K562 (cell line): ENCODE data around the gene TNFAIP1. TPM values are rescaled to one million over a fixed set of nuclear protein-coding genes. Genes with fewer than 3 reads are reported as not detected.
A peak's percentile ranks its signal among the peaks of the same experiment; 100 is the strongest.

Source experiments
- BRD4 ChIP-seq: fragments of 200-600 bp; sonication (generic); IDR thresholded peaks from 2 replicates; pipeline ENCODE4 v1.6.1; 2017; ENCODE audit warnings: inconsistent platforms
- EGR1 ChIP-seq: fragments of 450-650 bp; conservative IDR thresholded peaks from 2 replicates; pipeline ENCODE4 v1.6.1; 2017; ENCODE audit warnings: mild to moderate bottlenecking
- MCM2 ChIP-seq: fragments of 450-650 bp; IDR thresholded peaks from 2 replicates; pipeline ENCODE4 v1.6.1; 2017; ENCODE audit warnings: low read depth, mild to moderate bottlenecking
- SIX5 ChIP-seq, 2 experiments: IDR thresholded peaks; 2 replicates each; pipeline ENCODE4 v1.6.1; 2011; ENCODE audit warnings: low read length in 2 of 2, borderline replicate concordance in 1 of 2, low read depth in 1 of 2, mild to moderate bottlenecking in 1 of 2, moderate library complexity in 1 of 2; ENCODE audit not compliant: insufficient read depth in 1 of 2
- TOE1 ChIP-seq, 2 experiments: fragments of 450-650 bp in 1 of 2; sonication (generic) in 1 of 2; formaldehyde crosslinking in 1 of 2; IDR thresholded peaks; 2 replicates each; pipeline versions ENCODE4 v1.7.1 to v1.8.0; 2016 to 2022; ENCODE audit warnings: borderline replicate concordance in 2 of 2, mild to moderate bottlenecking in 2 of 2, antibody characterized with exemption in 1 of 2, inconsistent platforms in 1 of 2, low read depth in 1 of 2, missing genetic modification reagents in 1 of 2, moderate library complexity in 1 of 2
- polyA plus RNA-seq, 8 experiments: library from polyadenylated mRNA; depleted of rRNA in 4 of 8; stranded (reverse) in 5 of 8; unstranded in 3 of 8; fragments of >200 nt; fragmentation: Nextera tagmentation in 2 of 8; fragmentation: Illumina TruSeq in 1 of 8; extraction: Ambion mirVana in 2 of 8; extraction: Trizol in 1 of 8; gene quantifications; 2 replicates each; pipeline versions ENCODE4 v1.2.1 to v1.2.3, GENCODE V29; 2011 to 2014; ENCODE audit warnings: inconsistent platforms in 1 of 8, missing spikeins in 1 of 8
- total RNA-seq, 7 experiments: library from RNA; depleted of rRNA in 6 of 7; stranded (reverse); fragments of >200 nt in 6 of 7; fragmentation: Illumina TruSeq in 2 of 7; extraction: Trizol in 2 of 7; gene quantifications; 2 replicates each; pipeline versions ENCODE4 v1.2.1 to v1.2.3, GENCODE V29; 2011 to 2021; ENCODE audit warnings: low replicate concordance in 1 of 7
- TF ChIP-seq, protein P1 (sequence below): sonication (generic); formaldehyde crosslinking; IDR thresholded peaks from 2 replicates; pipeline ENCODE4 v1.8.0; 2022; ENCODE audit warnings: missing genetic modification reagents, mild to moderate bottlenecking, moderate library complexity, borderline replicate concordance
- TF ChIP-seq, protein P2 (sequence below): fragments of 250-450 bp; sonication (Bioruptor Pico); IDR thresholded peaks from 2 replicates; pipeline ENCODE4 v1.5.0; 2020; ENCODE audit warnings: mild to moderate bottlenecking, borderline replicate concordance
- TF ChIP-seq, protein P3 (sequence below): fragments of 450-650 bp; formaldehyde crosslinking; conservative IDR thresholded peaks from 2 replicates; pipeline ENCODE4 v1.4.0; 2022; ENCODE audit warnings: mild to moderate bottlenecking, missing genetic modification characterization
- TF ChIP-seq, protein P4 (sequence below): fragments of 450-650 bp; IDR thresholded peaks from 2 replicates; pipeline ENCODE4 v1.6.1; 2016

TNFAIP1 gene
- total and polyA plus RNA-seq, 9 of the 15 experiments (the other 6 are each of a cell fraction or from before 2014, with no cell fraction given), result 2.1 to 20.1 (median 8.2) TPM

DNA sequence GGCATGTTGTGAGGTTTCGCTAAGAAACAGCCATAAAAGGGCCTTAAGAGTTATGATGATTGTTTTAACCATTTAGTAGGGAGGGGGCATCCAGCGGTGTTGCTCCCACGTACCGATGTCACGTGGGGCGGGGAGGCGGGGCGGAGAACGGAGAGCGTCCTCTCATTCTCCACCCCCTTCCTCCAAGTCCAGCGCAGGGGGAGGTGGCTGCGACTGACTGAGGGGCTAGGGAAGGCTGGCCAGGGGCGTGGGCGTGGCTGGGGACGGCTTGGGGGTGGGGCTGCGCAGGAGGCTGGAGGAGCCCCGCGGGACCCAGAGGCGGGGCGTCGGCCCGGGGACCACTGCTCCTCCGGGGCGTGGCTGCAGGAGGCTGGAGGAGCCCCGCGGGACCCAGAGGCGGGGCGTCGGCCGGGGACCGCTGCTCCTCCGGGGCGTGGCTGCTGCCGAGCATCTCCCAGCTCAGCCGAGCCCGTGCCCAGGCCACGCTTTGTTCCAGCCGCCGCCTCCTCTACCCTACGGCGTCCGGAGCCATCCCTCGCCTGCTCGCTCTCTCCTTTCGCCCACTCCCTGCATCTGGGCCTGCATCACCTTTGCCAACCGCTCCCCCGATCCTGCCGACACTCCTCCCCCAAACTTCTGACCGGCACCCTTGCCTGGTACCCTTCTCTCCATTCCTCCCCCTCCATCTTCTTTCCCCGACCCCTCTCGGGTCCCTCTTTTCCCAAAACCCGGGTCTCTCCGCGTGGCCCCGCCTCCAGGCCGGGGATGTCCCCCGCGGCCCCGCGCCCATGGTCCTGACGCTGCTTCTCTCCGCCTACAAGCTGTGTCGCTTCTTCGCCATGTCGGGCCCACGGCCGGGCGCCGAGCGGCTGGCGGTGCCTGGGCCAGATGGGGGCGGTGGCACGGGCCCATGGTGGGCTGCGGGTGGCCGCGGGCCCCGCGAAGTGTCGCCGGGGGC lies 36.0 kb downstream of the TNFAIP1 start, which contains the start of gene SARM1 (continued):
- TF ChIP-seq, protein P1, sequence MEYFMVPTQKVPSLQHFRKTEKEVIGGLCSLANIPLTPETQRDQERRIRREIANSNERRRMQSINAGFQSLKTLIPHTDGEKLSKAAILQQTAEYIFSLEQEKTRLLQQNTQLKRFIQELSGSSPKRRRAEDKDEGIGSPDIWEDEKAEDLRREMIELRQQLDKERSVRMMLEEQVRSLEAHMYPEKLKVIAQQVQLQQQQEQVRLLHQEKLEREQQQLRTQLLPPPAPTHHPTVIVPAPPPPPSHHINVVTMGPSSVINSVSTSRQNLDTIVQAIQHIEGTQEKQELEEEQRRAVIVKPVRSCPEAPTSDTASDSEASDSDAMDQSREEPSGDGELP (CRISPR knock-in tag), result 0 out of 2 replicates have a peak, but pooled peaks have one; percentile 21
- no peak for TF ChIP-seq MCM2
- TF ChIP-seq EGR1, result peak; percentile 77
- TF ChIP-seq BRD4, result no peak
- no peak for TF ChIP-seq SIX5 (IDR thresholded peaks at IDR 0.05; ENCODE audit: borderline replicate concordance in 1 of 2, insufficient read depth in 1 of 2, low read depth in 1 of 2, low read length in 2 of 2)
- peak; percentile 79 for TF ChIP-seq TOE1 (IDR thresholded peaks at IDR 0.05; ENCODE audit: borderline replicate concordance)
- no peak for TF ChIP-seq TOE1 (CRISPR knock-in tag; IDR thresholded peaks at IDR 0.05; ENCODE audit: borderline replicate concordance, low read depth)
- TF ChIP-seq, protein P2, sequence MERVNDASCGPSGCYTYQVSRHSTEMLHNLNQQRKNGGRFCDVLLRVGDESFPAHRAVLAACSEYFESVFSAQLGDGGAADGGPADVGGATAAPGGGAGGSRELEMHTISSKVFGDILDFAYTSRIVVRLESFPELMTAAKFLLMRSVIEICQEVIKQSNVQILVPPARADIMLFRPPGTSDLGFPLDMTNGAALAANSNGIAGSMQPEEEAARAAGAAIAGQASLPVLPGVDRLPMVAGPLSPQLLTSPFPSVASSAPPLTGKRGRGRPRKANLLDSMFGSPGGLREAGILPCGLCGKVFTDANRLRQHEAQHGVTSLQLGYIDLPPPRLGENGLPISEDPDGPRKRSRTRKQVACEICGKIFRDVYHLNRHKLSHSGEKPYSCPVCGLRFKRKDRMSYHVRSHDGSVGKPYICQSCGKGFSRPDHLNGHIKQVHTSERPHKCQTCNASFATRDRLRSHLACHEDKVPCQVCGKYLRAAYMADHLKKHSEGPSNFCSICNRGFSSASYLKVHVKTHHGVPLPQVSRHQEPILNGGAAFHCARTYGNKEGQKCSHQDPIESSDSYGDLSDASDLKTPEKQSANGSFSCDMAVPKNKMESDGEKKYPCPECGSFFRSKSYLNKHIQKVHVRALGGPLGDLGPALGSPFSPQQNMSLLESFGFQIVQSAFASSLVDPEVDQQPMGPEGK (CRISPR knock-in tag), result no peak
- TF ChIP-seq, protein P3, sequence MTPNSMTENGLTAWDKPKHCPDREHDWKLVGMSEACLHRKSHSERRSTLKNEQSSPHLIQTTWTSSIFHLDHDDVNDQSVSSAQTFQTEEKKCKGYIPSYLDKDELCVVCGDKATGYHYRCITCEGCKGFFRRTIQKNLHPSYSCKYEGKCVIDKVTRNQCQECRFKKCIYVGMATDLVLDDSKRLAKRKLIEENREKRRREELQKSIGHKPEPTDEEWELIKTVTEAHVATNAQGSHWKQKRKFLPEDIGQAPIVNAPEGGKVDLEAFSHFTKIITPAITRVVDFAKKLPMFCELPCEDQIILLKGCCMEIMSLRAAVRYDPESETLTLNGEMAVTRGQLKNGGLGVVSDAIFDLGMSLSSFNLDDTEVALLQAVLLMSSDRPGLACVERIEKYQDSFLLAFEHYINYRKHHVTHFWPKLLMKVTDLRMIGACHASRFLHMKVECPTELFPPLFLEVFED (CRISPR knock-in tag), result 0 out of 2 replicates have a peak, but pooled peaks have one; percentile 5
- TF ChIP-seq, protein P4, sequence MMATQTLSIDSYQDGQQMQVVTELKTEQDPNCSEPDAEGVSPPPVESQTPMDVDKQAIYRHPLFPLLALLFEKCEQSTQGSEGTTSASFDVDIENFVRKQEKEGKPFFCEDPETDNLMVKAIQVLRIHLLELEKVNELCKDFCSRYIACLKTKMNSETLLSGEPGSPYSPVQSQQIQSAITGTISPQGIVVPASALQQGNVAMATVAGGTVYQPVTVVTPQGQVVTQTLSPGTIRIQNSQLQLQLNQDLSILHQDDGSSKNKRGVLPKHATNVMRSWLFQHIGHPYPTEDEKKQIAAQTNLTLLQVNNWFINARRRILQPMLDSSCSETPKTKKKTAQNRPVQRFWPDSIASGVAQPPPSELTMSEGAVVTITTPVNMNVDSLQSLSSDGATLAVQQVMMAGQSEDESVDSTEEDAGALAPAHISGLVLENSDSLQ, result no peak
